HG02678 (cell line): ENCODE data around the gene AFM.
A peak's percentile ranks its signal among the peaks of the same experiment; 100 is the strongest.

Source experiments
- ATAC-seq: cut with Tn5 transposase; IDR thresholded peaks from one replicate; pipeline ENCODE4 v1.9.1; 2021; ENCODE audit warnings: mild to moderate bottlenecking, moderate library complexity; ENCODE audit not compliant: unreplicated experiment

The AFM gene

DNA sequence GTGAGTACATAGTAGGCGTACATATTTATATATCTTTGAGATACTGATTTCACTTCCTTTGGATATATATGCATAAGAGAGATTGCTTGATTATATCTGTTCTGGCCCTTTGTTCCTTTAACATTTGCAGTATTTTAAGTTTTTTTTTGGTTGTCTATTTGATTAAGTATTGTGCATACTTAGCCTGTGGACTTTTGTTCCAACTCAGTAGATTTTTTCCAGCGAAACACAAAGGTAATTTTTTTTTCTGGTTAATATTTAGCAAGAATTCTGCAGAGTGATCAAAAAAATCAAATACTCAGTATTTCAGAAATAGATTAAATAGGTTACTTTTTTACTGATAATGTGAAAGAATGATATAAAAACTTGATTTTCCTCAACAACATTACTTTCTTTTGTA lies at the start of gene AFM:
Gene AFM (plus strand): TSS at position 388 of the 400 bp plus-strand sequence. CDS start 31 bp downstream, outside the sequence.
- ATAC-seq: no peak

GRCh38 chr4:73431813-73432168 lies 49.8 kb upstream of the AFM start:
- no peak for ATAC-seq

DNA sequence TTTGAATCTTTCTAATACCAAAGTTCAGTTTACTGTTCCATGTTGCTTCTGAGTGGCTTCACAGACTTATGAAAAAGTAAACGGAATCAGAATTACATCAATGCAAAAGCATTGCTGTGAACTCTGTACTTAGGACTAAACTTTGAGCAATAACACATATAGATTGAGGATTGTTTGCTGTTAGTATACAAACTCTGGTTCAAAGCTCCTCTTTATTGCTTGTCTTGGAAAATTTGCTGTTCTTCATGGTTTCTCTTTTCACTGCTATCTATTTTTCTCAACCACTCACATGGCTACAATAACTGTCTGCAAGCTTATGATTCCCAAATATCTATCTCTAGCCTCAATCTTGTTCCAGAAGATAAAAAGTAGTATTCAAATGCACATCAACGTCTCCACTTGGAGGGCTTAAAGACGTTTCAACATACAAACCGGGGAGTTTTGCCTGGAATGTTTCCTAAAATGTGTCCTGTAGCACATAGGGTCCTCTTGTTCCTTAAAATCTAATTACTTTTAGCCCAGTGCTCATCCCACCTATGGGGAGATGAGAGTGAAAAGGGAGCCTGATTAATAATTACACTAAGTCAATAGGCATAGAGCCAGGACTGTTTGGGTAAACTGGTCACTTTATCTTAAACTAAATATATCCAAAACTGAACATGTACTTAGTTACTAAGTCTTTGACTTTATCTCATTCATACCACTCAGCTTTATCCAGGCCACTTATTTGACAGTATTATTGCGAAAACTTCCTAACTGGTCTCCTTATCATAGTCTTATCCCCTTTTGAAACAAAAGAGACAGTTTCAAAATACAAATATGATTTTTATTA lies 49.2 kb upstream of the AFM start:
- no peak for ATAC-seq

GRCh38 chr4:73433140-73433539 lies 48.4 kb upstream of the AFM start:
- ATAC-seq: no peak

DNA sequence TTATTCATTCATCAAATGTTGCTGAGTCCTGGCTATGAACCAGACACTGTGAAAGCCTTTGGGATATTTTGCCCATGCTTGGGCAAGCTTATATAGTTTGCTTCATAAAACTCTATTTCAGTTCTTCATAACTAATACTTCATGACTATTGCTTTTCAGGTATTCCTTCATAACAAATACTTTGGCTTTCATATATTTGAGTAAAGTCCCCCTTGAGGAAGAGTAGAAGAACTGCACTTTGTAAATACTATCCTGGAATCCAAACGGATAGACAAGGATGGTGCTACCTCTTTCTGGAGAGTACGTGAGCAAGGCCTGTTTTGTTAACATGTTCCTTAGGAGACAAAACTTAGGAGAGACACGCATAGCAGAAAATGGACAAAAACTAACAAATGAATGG lies 47.2 kb upstream of the AFM start:
- ATAC-seq: peak; percentile 66

- ATAC-seq: no peak
Measured at GRCh38 chr4:73435984-73436383, 45.6 kb upstream of the AFM start, which contains the start of gene AFP. TSS of gene AFP (plus strand) at chr4:73436221. CDS start at chr4:73436263, 42 bp downstream.

GRCh38 chr4:73436674-73437557 lies 44.6 kb upstream of the AFM start:
- no peak for ATAC-seq

- no peak for ATAC-seq
Measured at GRCh38 chr4:73437558-73437956, 44.0 kb upstream of the AFM start.

DNA sequence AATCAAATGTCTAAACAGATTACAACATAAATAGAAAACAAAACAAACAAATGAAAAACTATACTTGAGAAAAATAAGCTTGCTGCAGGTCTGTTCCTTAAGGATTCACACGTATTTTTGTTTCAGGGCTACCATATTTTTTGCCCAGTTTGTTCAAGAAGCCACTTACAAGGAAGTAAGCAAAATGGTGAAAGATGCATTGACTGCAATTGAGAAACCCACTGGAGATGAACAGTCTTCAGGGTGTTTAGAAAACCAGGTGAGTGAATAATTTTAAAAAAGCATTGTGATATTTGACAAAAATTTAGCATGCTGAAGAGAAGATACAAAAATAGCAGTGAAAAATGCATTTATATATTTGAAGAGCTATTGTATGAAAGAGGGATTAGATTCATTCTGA lies 43.5 kb upstream of the AFM start:
- ATAC-seq: no peak

- ATAC-seq: no peak
Measured at GRCh38 chr4:73438582-73439215, 42.8 kb upstream of the AFM start.

DNA sequence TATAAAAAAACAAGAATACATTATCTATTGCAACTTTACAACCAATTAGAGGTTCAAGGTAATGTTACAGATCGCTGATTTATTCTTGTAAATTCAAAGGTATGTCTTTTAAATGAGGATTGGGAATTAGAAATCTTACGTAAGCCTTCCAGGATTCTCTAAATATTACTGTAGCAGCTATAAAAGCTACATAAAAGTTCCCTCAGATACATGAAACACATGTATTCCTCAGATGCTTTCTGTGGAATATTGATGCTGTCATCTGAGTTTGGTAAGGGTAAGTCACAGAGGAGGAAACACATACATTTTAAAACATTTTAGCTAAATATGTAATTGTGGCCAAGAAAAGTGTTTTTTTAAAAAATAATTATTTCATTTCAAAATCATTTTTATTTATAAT lies 42.1 kb upstream of the AFM start:
- no peak for ATAC-seq

DNA sequence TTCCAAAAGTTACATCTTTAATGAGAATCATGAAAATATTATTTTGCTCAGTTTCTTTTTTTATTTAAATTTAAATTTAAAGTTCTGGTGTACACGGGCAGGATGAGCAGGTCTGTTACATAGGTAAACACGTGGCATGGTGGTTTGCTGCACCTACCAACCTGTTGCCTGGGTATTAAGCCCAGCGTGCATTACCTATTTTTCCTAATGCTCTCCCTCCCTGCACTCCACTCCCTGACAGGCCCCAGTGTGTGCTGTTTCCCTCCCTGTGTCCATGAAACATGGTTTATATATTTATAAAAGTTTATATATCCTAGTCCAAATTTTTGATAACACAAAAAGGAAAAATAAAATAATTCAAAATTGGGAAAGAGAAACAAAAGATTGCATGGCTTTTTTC lies 41.6 kb upstream of the AFM start:
- no peak for ATAC-seq

GRCh38 chr4:73440653-73441052 lies 40.9 kb upstream of the AFM start:
- ATAC-seq: no peak

- no peak for ATAC-seq
Measured at GRCh38 chr4:73442275-73442674, 39.3 kb upstream of the AFM start.

DNA sequence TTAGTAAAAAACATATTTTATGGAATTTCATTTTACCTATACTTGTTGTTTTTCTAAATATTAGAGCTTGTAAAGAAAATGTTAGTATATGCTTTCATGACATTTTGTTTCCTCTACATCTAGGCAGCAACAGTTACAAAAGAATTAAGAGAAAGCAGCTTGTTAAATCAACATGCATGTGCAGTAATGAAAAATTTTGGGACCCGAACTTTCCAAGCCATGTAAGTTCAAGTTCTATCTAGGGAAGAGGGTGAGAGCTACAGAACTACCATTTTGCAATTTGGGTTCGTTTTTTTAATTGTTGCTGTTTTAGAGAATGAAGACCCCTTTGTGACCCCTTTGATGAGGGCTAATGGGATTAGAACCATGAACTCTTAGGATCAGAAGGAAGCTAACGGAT lies 38.3 kb upstream of the AFM start:
- ATAC-seq: no peak

DNA sequence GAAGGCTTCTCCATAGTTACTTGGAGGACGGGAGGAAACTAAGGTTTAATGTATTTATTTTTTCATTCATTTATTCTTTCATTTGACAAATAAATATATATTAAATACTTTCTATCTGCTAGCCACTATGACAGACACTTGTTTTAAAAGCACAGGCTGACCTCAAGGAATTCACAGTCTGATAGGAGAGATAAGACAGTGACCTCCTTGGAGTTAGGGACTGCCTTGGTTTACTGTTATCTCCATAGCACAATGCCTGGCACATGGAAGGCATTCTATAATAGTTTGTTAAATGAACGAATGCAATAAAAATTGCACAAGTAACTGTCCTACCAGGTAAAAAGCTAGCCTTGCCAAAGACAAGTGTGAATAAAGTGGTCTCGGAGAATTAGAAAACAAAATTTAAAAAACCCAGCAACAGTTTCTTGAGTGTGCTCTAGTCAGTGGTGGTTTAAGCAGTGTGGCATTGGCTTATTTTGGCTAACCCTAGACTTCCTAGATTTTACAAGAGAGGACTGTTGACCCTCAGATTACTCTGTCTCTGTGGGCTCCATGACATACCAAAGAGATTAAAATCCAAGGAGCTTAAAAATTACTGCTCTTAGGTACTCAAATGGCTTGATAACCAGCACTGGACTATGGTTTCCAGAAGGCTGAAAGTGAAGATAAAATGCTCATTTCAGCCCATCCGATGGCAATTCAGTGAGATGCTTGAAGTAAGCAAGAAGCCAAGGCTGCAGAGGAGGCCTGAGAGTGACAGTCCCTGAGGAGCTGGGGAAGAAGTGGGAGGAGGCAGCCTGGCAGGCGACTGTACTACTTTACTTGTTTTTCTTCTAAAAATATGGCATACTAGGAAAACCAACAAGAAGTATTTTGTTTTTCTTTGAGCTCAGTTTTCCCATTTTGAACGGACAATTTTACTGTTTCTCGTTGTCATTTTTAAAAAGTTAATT lies 35.9 kb upstream of the AFM start:
- ATAC-seq: no peak

DNA sequence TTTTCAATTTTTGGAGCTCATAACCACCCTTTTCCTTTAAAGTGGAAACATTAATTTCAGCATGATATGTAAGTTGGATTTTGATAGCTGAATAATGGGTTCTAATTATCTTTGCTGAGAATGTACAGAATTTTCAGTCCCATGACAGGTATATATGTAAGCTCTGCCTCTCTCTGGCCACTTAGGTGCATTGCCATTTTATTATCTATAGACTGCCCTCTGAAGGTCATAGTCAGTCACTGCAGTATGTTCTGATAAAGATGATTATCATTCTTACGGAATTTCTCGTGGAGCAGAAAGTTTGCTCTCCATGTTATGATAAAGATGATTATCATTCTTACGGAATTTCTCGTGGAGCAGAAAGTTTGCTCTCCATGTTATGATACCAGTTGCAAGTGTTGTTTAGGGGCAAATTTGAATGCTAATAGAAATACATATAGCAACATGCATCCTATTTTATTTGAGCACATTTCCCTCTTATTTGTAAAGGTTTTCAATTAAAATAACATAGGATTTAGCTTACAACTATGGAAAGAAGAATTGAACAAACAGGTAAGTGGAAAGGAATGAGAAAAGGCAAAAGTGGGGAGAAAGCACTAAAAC lies 35.1 kb upstream of the AFM start:
- ATAC-seq: peak; percentile 99

DNA sequence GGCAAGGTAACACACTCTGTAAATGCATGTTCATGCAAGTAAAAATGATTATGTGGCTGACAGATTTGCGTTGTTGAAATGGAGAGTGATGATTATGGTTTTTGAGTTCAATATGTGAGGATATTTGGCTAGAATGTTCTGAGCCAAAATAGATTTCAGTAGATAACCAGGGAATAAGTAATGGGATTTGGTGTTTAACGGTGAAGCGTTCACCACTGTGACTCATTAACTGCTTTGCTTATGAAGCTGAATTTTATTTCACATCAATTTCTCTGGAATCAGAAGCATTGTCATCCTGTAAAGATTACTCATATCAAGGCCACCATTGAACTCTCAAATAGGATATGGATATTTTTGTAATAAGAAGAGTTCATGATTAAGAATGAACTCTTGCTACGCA lies 33.9 kb upstream of the AFM start:
- no peak for ATAC-seq

- no peak for ATAC-seq
Measured at GRCh38 chr4:73448448-73449203, 32.9 kb upstream of the AFM start.
